Parathyroid adenoma (tissue), 2 donors: Measurements from ENCODE around the gene VAV3.

Source experiments
- H2AFZ ChIP-seq: fragments of 300-600 bp; sonication (generic); one replicate; pipeline ENCODE4 v1.7.0; 2017; ENCODE audit warnings: antibody characterized with exemption, mild to moderate bottlenecking
- H3K27ac ChIP-seq: fragments of 300-600 bp; sonication (generic); one replicate; pipeline ENCODE4 v1.7.0; 2017
- H3K27me3 ChIP-seq: fragments of 300-600 bp; sonication (generic); one replicate; pipeline ENCODE4 v1.7.0; 2017; ENCODE audit warnings: low read length; ENCODE audit not compliant: control insufficient read depth, insufficient read depth
- H3K36me3 ChIP-seq: fragments of 300-600 bp; sonication (generic); one replicate; pipeline ENCODE4 v1.7.0; 2017; ENCODE audit warnings: low read length; ENCODE audit not compliant: control insufficient read depth, insufficient read depth
- H3K4me1 ChIP-seq: fragments of 300-600 bp; sonication (generic); one replicate; pipeline ENCODE4 v1.7.0; 2017; ENCODE audit warnings: control low read depth
- H3K4me2 ChIP-seq: fragments of 300-600 bp; sonication (generic); one replicate; pipeline ENCODE4 v1.7.0; 2017; ENCODE audit warnings: low read length
- H3K4me3 ChIP-seq: fragments of 300-600 bp; sonication (generic); one replicate; pipeline ENCODE4 v1.7.0; 2017; ENCODE audit warnings: low read depth, low read length
- H3K79me2 ChIP-seq: fragments of 300-600 bp; sonication (generic); one replicate; pipeline ENCODE4 v1.7.0; 2017; ENCODE audit warnings: control low read depth
- H3K9ac ChIP-seq: fragments of 300-600 bp; sonication (generic); one replicate; pipeline ENCODE4 v1.7.0; 2017; ENCODE audit warnings: mild to moderate bottlenecking
- H3K9me3 ChIP-seq: fragments of 300-600 bp; sonication (generic); one replicate; pipeline ENCODE4 v1.7.0; 2017; ENCODE audit warnings: low read length; ENCODE audit not compliant: control insufficient read depth
- TF ChIP-seq, protein P1 (sequence below): fragments of 300-600 bp; sonication (generic); IDR thresholded peaks from one replicate; pipeline ENCODE4 v1.7.0; 2017; ENCODE audit warnings: antibody characterized with exemption, mild to moderate bottlenecking
- donor health status: primary hyperparathyroidism.

VAV3 gene

DNA sequence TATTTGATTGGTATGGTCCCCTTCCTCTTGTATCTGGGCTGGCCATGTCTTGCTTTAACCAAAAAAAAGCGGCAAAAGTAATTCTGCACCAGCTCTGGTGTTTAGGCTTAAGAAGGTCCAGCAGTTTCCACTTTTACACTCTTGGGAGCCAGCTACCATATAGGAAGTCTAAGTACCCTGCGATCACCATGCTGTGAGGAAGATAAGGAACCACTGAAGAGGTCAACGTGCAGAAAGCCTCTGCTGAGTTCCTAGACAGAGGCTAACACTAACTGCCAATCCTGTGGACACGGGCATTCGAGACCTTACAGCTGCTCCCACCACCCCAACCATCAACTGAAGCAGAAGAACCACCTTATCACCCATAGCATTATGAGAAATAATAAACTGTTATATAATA, 331.4 kb downstream of the VAV3 start:
- Histone ChIP-seq H3K27me3 (no peaks in the 10 kb centered on the region), H3K4me1 (no peaks in the 10 kb centered on the region), H3K36me3 (no peaks in the 10 kb centered on the region), H3K9ac (no peak overlapping the region), H2AFZ (no peak overlapping the region), H3K4me3 (no peak overlapping the region), H3K9me3 (no peaks in the 10 kb centered on the region), H3K27ac (no peak overlapping the region), H3K79me2 (no peaks in the 10 kb centered on the region), H3K4me2 (no peak overlapping the region)
- TF ChIP-seq, protein P1, sequence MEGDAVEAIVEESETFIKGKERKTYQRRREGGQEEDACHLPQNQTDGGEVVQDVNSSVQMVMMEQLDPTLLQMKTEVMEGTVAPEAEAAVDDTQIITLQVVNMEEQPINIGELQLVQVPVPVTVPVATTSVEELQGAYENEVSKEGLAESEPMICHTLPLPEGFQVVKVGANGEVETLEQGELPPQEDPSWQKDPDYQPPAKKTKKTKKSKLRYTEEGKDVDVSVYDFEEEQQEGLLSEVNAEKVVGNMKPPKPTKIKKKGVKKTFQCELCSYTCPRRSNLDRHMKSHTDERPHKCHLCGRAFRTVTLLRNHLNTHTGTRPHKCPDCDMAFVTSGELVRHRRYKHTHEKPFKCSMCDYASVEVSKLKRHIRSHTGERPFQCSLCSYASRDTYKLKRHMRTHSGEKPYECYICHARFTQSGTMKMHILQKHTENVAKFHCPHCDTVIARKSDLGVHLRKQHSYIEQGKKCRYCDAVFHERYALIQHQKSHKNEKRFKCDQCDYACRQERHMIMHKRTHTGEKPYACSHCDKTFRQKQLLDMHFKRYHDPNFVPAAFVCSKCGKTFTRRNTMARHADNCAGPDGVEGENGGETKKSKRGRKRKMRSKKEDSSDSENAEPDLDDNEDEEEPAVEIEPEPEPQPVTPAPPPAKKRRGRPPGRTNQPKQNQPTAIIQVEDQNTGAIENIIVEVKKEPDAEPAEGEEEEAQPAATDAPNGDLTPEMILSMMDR, result no peak

DNA sequence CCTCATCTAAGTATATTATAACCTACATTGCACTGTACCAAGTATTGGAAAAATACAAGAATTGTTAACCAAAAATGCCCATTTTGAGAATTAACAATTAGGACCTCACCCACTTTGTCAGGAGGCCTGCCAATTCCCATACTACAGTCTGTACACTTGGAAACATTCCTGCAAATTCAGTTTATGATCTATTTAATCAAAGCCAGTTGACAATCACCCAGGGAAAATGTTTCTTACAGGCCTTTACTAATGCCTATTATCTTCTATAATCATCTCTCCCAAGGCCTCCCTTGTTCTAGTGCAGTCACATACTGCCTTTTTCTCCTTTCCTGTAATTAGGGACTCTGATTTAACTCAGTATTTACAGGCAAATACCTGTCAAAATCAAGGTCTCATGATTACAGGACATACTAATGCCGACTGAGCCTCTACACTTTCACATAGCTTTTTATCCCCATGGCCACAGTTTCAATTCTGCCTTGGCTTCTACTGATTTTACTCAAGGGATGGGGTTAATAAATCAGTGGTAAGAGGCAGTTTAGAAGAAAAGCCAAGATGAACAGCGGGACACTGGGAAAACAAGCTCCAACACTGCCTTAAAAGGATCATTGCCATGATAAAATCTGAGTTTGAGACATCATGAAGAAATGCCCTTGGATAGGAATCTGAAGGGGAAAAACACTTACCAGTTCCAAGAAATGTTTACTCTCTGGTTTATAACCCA, 338.7 kb downstream of the VAV3 start:
- Histone ChIP-seq H3K9ac (no peak overlapping the region), H3K4me2 (peak overlapping the region; percentile 55), H3K79me2 (no peaks in the 10 kb centered on the region), H3K4me1 (peaks cover 11% of the 10 kb centered on the region), H3K36me3 (no peaks in the 10 kb centered on the region), H3K27me3 (no peaks in the 10 kb centered on the region), H3K27ac (peak overlapping the region; percentile 96), H2AFZ (peak overlapping the region; percentile 56), H3K4me3 (peak overlapping the region; percentile 43), H3K9me3 (no peaks in the 10 kb centered on the region)
- TF ChIP-seq, protein P1, result no peak

DNA sequence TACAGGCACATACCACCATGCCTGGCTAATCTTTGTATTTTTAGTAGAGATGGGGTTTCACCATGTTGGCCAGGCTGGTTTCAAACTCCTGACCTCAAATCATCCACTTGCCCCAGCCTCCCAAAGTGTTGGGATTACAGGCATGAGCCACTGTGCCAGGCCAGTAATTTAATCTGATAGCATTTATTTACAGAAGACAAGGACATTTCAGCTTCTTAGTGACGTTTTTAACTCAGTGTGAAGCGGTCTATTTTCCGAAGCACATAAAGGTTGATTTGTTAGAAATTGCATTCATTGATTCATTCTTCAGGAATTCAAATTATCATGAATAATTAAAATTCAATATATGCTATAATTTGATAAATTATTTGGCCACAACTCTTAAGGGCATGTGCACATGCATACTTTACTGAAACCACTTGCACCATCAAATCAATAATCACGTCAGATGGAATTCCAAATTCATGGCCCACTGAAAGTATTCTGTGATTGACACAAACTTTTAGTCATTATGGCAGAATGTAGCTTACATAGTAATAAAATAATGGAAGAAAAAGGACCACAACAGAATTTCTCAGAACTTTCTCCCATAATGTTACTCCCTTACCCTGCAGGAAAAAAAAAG, 339.5 kb downstream of the VAV3 start:
- peaks cover 11% of the 10 kb centered on the region for H3K4me1 ChIP-seq
- no peaks in the 10 kb centered on the region for H3K9me3 ChIP-seq
- no peak overlapping the region for H2AFZ ChIP-seq
- no peaks in the 10 kb centered on the region for H3K27me3 ChIP-seq
- no peaks in the 10 kb centered on the region for H3K79me2 ChIP-seq
- H3K36me3 ChIP-seq, result no peaks in the 10 kb centered on the region
- no peak overlapping the region for H3K4me2 ChIP-seq
- TF ChIP-seq, protein P1, result no peak
- no peak overlapping the region for H3K9ac ChIP-seq
- no peak overlapping the region for H3K4me3 ChIP-seq
- H3K27ac ChIP-seq, result peak overlapping the region; percentile 96

DNA sequence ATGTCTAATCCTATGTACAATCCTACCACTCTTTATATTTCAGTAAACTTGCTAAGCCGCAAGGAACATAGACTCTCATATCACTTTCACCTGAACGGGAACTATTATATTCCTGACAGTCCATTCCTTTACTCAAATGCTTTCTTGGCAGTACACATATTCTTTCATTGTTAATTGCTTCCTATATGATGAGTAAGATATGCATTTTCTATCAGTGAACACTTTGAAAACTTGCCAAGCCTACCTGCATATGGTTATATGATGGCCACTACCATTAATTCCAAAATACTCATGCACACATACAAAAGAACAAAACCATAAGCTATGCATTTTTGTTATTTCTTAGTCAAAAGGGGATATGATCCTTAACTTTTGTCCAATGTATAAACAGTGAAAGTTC, 341.5 kb downstream of the VAV3 start:
- Histone ChIP-seq H3K4me1 (peaks cover 11% of the 10 kb centered on the region), H3K36me3 (no peaks in the 10 kb centered on the region), H3K4me3 (no peak overlapping the region), H3K27ac (no peak overlapping the region), H3K9me3 (no peaks in the 10 kb centered on the region), H3K9ac (no peak overlapping the region), H3K27me3 (no peaks in the 10 kb centered on the region), H2AFZ (no peak overlapping the region), H3K4me2 (no peak overlapping the region), H3K79me2 (no peaks in the 10 kb centered on the region)
- TF ChIP-seq, protein P1, result no peak
